Neuronal stem cell (in vitro differentiated cells): ENCODE measurements around the gene NRG2.

ENCODE experiments used
- DNase-seq: peaks from one replicate; pipeline ENCODE4 v3.0.0-alpha.2; 2013; ENCODE audit warnings: low spot score
- H2AFZ ChIP-seq: one replicate; pipeline ENCODE4 v1.6.1; 2013; ENCODE audit warnings: mild to moderate bottlenecking, low read length, inconsistent platforms
- H2AK5ac ChIP-seq: 2 replicates; pipeline ENCODE4 v1.6.1; 2013; ENCODE audit warnings: low read depth, mild to moderate bottlenecking, inconsistent platforms, low read length, moderate library complexity, mixed read lengths
- H2BK120ac ChIP-seq: 2 replicates; pipeline ENCODE4 v1.6.1; 2013; ENCODE audit warnings: low read depth, mild to moderate bottlenecking, inconsistent platforms, low read length, moderate library complexity, mixed read lengths
- H2BK12ac ChIP-seq: one replicate; pipeline ENCODE4 v1.6.1; 2013; ENCODE audit warnings: low read length, inconsistent platforms
- H2BK15ac ChIP-seq: 2 replicates; pipeline ENCODE4 v1.6.1; 2013; ENCODE audit warnings: mild to moderate bottlenecking, low read length, inconsistent platforms, mixed read lengths
- H2BK5ac ChIP-seq: one replicate; pipeline ENCODE4 v1.6.1; 2013; ENCODE audit warnings: inconsistent platforms, mild to moderate bottlenecking, low read length, moderate library complexity
- H3K14ac ChIP-seq: one replicate; pipeline ENCODE4 v1.6.1; 2013; ENCODE audit warnings: low read length, inconsistent platforms
- H3K18ac ChIP-seq: 2 replicates; pipeline ENCODE4 v1.6.1; 2013; ENCODE audit warnings: low read length, inconsistent platforms
- H3K23ac ChIP-seq: 2 replicates; pipeline ENCODE4 v1.6.1; 2013; ENCODE audit warnings: low read depth, mild to moderate bottlenecking, mixed read lengths, low read length, inconsistent platforms; ENCODE audit not compliant: poor library complexity
- H3K27ac ChIP-seq: replicated peaks from 3 replicates; pipeline ENCODE4 v1.5.1; 2013; ENCODE audit warnings: low read length, inconsistent platforms
- H3K27me3 ChIP-seq, 3 experiments: 2 replicates each; pipeline ENCODE4 v1.6.1; 2013; ENCODE audit warnings: low read length in 3 of 3, mild to moderate bottlenecking in 2 of 3, inconsistent platforms in 1 of 3, low read depth in 1 of 3, mixed read lengths in 1 of 3, moderate library complexity in 1 of 3; ENCODE audit not compliant: control insufficient read depth in 3 of 3, insufficient read depth in 3 of 3
- H3K36me3 ChIP-seq, 2 donors: replicated peaks in 1 of 2; 2 replicates each; pipeline ENCODE4 v1.6.1; 2013; ENCODE audit warnings: low read length in 2 of 2; ENCODE audit not compliant: control insufficient read depth in 2 of 2, insufficient read depth in 2 of 2
- H3K4ac ChIP-seq: 2 replicates; pipeline ENCODE4 v1.6.1; 2013; ENCODE audit warnings: inconsistent platforms, mild to moderate bottlenecking, low read length, moderate library complexity
- H3K4me1 ChIP-seq, 2 donors: 1 replicate in 1 of 2; 2 replicates in 1 of 2; pipeline ENCODE4 v1.6.1; 2013; ENCODE audit warnings: low read length in 2 of 2, low read depth in 1 of 2; ENCODE audit not compliant: control insufficient read depth in 2 of 2, insufficient read depth in 1 of 2
- H3K4me2 ChIP-seq: one replicate; pipeline ENCODE4 v1.6.1; 2013; ENCODE audit warnings: mild to moderate bottlenecking, low read length, inconsistent platforms; ENCODE audit not compliant: insufficient read depth, poor library complexity, severe bottlenecking
- H3K4me3 ChIP-seq, 2 donors: 2 replicates each; pipeline ENCODE4 v1.5.1; 2013; ENCODE audit warnings: low read length in 2 of 2, mild to moderate bottlenecking in 2 of 2, inconsistent platforms in 1 of 2, moderate library complexity in 1 of 2
- H3K79me1 ChIP-seq: one replicate; pipeline ENCODE4 v1.6.1; 2013; ENCODE audit warnings: low read depth, mild to moderate bottlenecking, inconsistent platforms, low read length, moderate library complexity
- H3K9ac ChIP-seq: one replicate; pipeline ENCODE4 v1.6.1; 2013; ENCODE audit warnings: mild to moderate bottlenecking, low read depth, low read length, inconsistent platforms; ENCODE audit not compliant: poor library complexity
- H3K9me3 ChIP-seq, 2 donors: replicated peaks in 1 of 2; 2 replicates each; pipeline versions ENCODE3 to v1.6.1; 2013; ENCODE audit warnings: low read length in 2 of 2, mild to moderate bottlenecking in 2 of 2, inconsistent platforms in 1 of 2, low read depth in 1 of 2, mixed read lengths in 1 of 2, moderate library complexity in 1 of 2; ENCODE audit not compliant: control insufficient read depth in 2 of 2, insufficient read depth in 1 of 2
- H4K8ac ChIP-seq: one replicate; pipeline ENCODE4 v1.6.1; 2013; ENCODE audit warnings: low read depth, mild to moderate bottlenecking, inconsistent platforms, low read length, moderate library complexity
- H4K91ac ChIP-seq: one replicate; pipeline ENCODE4 v1.6.1; 2013; ENCODE audit warnings: low read length, low read depth, mild to moderate bottlenecking, inconsistent platforms; ENCODE audit not compliant: poor library complexity
- WGBS, 2 donors: extraction: QIAGEN DNeasy Blood & Tissue Kit; methylation state at CpG; one replicate each; pipeline ENCODE4 v1.1.7; 2013; ENCODE audit warnings: missing lambda C conversion rate in 2 of 2, mixed read lengths in 1 of 2; ENCODE audit not compliant: insufficient read length in 2 of 2, insufficient replicate concordance in 1 of 2; ENCODE audit errors: extremely low coverage in 2 of 2; 5-methylcytosine and 5-hydroxymethylcytosine counted together

NRG2 gene

DNA sequence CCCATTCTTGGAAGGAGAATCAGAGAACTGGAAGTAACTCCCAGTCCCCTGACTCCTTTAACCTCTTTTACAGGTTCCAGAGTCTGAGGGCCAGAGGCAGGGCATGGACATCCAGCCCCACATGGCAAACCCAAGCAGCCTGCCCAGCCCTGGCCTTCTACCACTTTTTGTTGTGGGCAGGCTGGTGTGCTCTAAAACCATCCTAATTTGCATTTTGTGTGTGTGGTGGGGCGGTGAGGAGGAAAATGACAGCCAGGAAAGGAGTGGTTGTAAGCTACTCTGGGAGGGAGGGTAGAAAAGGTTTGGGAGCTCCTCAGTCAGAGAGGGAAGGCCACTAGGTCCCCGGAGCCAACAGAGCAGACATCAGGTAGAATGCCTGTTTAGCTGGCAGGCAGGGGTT is 156.9 kb downstream of the NRG2 start:
- DNase-seq: no peak
- Histone ChIP-seq H3K4me3 (no peak overlapping the region), H3K14ac (no peak overlapping the region), H3K18ac (no peak overlapping the region), H3K9me3 (no peaks in the 10 kb centered on the region), H2BK5ac (no peak overlapping the region), H3K4ac (no peak overlapping the region), H2BK120ac (no peak overlapping the region), H3K9ac (no peak overlapping the region), H2BK12ac (no peak overlapping the region), H2AFZ (no peak overlapping the region), H2BK15ac (no peak overlapping the region), H2AK5ac (no peak overlapping the region), H4K91ac (no peak overlapping the region), H3K36me3 (peaks cover 0 to 1% of the 10 kb centered on the region in 2 donors), H3K4me1 (no peaks in the 10 kb centered on the region), H3K23ac (no peak overlapping the region), H3K27ac (no peak overlapping the region), H3K79me1 (no peaks in the 10 kb centered on the region), H3K27me3 (peaks cover 0 to 60% (median 0%) of the 10 kb centered on the region in 3 experiments), H3K4me2 (no peak overlapping the region), H4K8ac (no peak overlapping the region)
- no CpG with 5 or more reads among the region's 2 CpGs for WGBS, 2 donors

DNA sequence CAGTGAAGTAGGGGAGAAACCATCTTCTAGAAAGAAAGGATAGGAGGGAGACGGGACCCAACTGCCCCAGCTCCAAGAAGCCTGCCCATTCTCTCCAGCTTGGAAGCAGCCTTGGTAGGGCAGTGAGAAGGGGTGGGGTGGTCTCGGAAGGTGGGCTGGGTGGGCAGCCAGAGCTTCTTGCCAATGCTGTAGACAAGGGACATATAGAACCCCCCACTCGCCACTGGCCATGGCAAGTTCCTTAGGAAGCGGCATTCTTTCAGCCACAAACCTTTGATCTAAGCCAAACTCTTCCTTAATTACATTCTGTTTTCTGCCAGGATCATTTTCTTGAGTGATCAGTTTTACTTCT is 157.3 kb downstream of the NRG2 start:
- Histone ChIP-seq H3K14ac (no peak overlapping the region), H2BK15ac (no peak overlapping the region), H3K36me3 (peaks cover 0 to 1% of the 10 kb centered on the region in 2 donors), H3K9me3 (no peaks in the 10 kb centered on the region), H2BK12ac (no peak overlapping the region), H3K4me1 (no peaks in the 10 kb centered on the region), H2AK5ac (no peak overlapping the region), H3K4me3 (no peak overlapping the region), H3K79me1 (no peaks in the 10 kb centered on the region), H3K9ac (no peak overlapping the region), H3K27ac (no peak overlapping the region), H3K4me2 (no peak overlapping the region), H2BK120ac (no peak overlapping the region), H4K91ac (no peak overlapping the region), H3K18ac (no peak overlapping the region), H4K8ac (no peak overlapping the region), H3K4ac (no peak overlapping the region), H3K23ac (no peak overlapping the region), H2AFZ (no peak overlapping the region), H3K27me3 (peaks cover 0 to 61% (median 0%) of the 10 kb centered on the region in 3 experiments), H2BK5ac (no peak overlapping the region)
- no CpG with 5 or more reads among the region's 4 CpGs for WGBS, 2 donors
- DNase-seq: no peak

DNA sequence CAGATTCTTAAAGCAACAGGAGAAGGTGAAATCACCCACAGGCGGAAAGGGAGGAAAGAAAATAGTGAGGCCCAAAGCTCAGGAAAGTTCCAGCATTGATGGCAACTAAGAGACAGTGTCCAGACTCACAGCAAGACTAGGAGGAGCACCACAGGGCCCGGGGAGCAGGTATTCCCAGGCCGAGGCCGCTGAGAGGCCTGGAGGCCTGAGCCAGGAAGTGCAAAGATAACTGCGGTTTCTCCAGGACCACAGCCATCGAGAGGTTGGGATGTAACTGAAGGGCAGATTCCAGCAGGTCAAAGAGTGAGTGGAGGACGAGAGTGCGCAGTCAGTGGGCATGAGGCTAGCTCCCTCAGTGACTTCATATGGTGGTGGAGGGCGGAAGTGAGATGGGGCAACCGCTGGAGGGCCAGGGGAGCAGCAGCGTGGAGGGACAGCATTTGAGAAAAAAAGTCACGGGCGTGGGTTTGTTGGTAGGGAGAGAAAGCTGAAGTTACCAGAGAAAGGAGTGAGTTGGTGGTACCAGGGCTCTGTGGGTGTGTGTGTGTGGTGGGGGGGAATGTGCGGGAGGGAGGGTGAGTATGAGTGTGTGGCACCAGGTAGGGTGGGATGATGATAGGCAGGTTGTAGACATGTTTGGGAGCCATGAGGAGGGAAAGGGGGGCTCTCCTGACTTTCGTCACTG is 157.8 kb downstream of the NRG2 start:
- WGBS, 2 donors: no CpG with 5 or more reads among the region's 15 CpGs
- no peak overlapping the region for H3K27ac ChIP-seq
- peak overlapping the region; percentile 52 for H3K23ac ChIP-seq
- peaks cover 0 to 60% (median 0%) of the 10 kb centered on the region in 3 experiments for H3K27me3 ChIP-seq
- H2BK5ac ChIP-seq: no peak overlapping the region
- no peak overlapping the region for H3K4me3 ChIP-seq
- no peak overlapping the region for H2BK15ac ChIP-seq
- no peak for DNase-seq
- H3K14ac ChIP-seq: no peak overlapping the region
- H3K4me1 ChIP-seq: no peaks in the 10 kb centered on the region
- no peak overlapping the region for H4K8ac ChIP-seq
- H3K18ac ChIP-seq: no peak overlapping the region
- H3K4ac ChIP-seq: no peak overlapping the region
- H2BK12ac ChIP-seq: no peak overlapping the region
- H2BK120ac ChIP-seq: no peak overlapping the region
- H3K36me3 ChIP-seq: peaks cover 0 to 1% of the 10 kb centered on the region in 2 donors
- no peak overlapping the region for H2AFZ ChIP-seq
- no peaks in the 10 kb centered on the region for H3K9me3 ChIP-seq
- H3K79me1 ChIP-seq: no peaks in the 10 kb centered on the region
- H3K9ac ChIP-seq: no peak overlapping the region
- no peak overlapping the region for H4K91ac ChIP-seq
- H3K4me2 ChIP-seq: no peak overlapping the region
- H2AK5ac ChIP-seq: peak overlapping the region; percentile 35

DNA sequence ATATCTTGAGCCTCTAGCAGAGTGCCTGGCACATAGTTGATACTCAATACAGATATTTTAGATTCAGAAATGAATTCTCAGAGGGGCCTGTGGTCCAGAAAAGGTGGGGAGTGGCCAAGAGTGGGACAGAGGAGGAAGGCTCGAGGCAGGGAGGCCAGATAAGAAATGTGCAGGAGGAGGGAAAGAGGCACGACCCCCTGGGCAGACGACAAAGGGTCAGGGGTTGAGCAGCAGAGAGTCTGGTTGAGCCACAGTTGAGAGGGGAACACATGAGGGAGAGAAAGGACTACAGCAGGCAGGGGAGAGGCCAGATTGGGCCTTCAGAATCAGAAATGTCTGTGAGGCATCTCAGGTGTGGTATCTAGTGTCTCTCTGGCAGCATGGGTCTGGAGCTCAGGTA is 158.4 kb downstream of the NRG2 start:
- Histone ChIP-seq H2AK5ac (no peak overlapping the region), H3K23ac (no peak overlapping the region), H4K91ac (no peak overlapping the region), H3K79me1 (no peaks in the 10 kb centered on the region), H3K18ac (no peak overlapping the region), H3K36me3 (peaks cover 0 to 1% of the 10 kb centered on the region in 2 donors), H3K9me3 (no peaks in the 10 kb centered on the region), H3K4me2 (no peak overlapping the region), H2AFZ (no peak overlapping the region), H3K9ac (no peak overlapping the region), H2BK12ac (no peak overlapping the region), H4K8ac (no peak overlapping the region), H2BK15ac (no peak overlapping the region), H3K4ac (no peak overlapping the region), H3K4me1 (no peaks in the 10 kb centered on the region), H3K4me3 (no peak overlapping the region), H3K27me3 (peaks cover 0 to 63% (median 0%) of the 10 kb centered on the region in 3 experiments), H2BK5ac (no peak overlapping the region), H3K27ac (no peak overlapping the region), H3K14ac (no peak overlapping the region), H2BK120ac (no peak overlapping the region)
- WGBS, 2 donors: no CpG with 5 or more reads among the region's 3 CpGs
- DNase-seq: no peak
